ENCODE results near the gene PHF12.
A peak's percentile ranks its signal among the peaks of the same experiment; 100 is the strongest.

PHF12 gene

GRCh38 chr17:28948873-28949184 lies 2.5 kb downstream of the PHF12 start:
- TF ChIP-seq CTCF (conservative IDR thresholded peaks at IDR 0.05; ENCODE audit: low read depth, low read length) = no peak
- H3K4me3 ChIP-seq (ENCODE audit: low read length) = peak overlapping the region; percentile 91
- DNase-seq (ENCODE audit: low read depth) = no peak

GRCh38 chr17:28948342-28948741 lies 3.0 kb downstream of the PHF12 start:
- peak overlapping the region; percentile 91 for H3K4me3 ChIP-seq (ENCODE audit: low read length)
- no peak for DNase-seq (ENCODE audit: low read depth)
- no peak for TF ChIP-seq CTCF (conservative IDR thresholded peaks at IDR 0.05; ENCODE audit: low read depth, low read length)

GRCh38 chr17:28947639-28948038 lies 3.7 kb downstream of the PHF12 start:
- H3K4me3 ChIP-seq (ENCODE audit: low read length) = peak overlapping the region; percentile 91
- no peak for TF ChIP-seq CTCF (conservative IDR thresholded peaks at IDR 0.05; ENCODE audit: low read depth, low read length)
- DNase-seq (ENCODE audit: low read depth) = no peak

GRCh38 chr17:28946239-28946638 lies 5.1 kb downstream of the PHF12 start:
- no peak overlapping the region for H3K4me3 ChIP-seq (ENCODE audit: low read length)
- TF ChIP-seq CTCF (conservative IDR thresholded peaks at IDR 0.05; ENCODE audit: low read depth, low read length) = no peak
- DNase-seq (ENCODE audit: low read depth) = no peak

- TF ChIP-seq CTCF (conservative IDR thresholded peaks at IDR 0.05; ENCODE audit: low read depth, low read length) = no peak
- DNase-seq (ENCODE audit: low read depth) = no peak
- H3K4me3 ChIP-seq (ENCODE audit: low read length) = no peak overlapping the region
Measured at GRCh38 chr17:28944862-28945741, 6.2 kb downstream of the PHF12 start.

- TF ChIP-seq CTCF (conservative IDR thresholded peaks at IDR 0.05; ENCODE audit: low read depth, low read length) = no peak
- DNase-seq (ENCODE audit: low read depth) = no peak
- no peak overlapping the region for H3K4me3 ChIP-seq (ENCODE audit: low read length)
Measured at GRCh38 chr17:28944343-28944742, 7.0 kb downstream of the PHF12 start.

GRCh38 chr17:28942925-28943324 lies 8.4 kb downstream of the PHF12 start:
- TF ChIP-seq CTCF (conservative IDR thresholded peaks at IDR 0.05; ENCODE audit: low read depth, low read length) = no peak
- H3K4me3 ChIP-seq (ENCODE audit: low read length) = no peak overlapping the region
- DNase-seq (ENCODE audit: low read depth) = no peak
